ENCODE results near the gene TSPAN32.

DNA sequence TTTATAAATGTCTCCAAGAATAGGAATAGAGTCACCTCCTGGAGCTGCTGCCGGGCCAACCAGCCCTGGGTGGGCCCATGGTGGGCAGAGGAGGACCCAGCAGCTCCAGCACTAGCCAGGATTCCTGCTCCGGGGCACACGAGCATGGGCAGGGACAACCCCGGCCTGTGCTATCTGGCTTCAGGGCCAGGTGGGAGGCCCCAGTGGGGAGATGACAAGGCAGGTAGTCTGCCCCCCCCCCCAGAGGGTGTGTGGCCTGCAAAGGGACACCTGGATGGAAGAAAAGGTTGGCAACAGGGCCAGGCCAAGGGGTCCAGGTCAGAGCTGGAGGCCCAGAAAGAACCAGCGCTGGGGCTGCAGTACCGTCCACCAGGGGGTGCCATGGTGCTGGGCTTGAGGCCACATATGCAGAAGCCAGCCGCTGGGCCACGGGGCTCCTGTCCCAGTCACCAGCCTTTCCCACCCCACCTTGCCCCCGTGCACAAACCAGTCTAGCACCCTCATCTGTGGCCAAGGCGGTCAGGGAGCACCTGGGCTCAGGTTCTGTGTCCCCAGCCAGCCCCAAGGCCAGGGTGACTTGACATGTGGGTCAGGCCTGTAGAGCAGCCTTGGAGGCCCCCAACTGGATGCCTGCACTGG, 3.4 kb downstream of the TSPAN32 start:
- peak; percentile 95 for TF ChIP-seq RAD21 (IDR thresholded peaks at IDR 0.05; ENCODE audit: low read depth)
- TF ChIP-seq, protein P1, sequence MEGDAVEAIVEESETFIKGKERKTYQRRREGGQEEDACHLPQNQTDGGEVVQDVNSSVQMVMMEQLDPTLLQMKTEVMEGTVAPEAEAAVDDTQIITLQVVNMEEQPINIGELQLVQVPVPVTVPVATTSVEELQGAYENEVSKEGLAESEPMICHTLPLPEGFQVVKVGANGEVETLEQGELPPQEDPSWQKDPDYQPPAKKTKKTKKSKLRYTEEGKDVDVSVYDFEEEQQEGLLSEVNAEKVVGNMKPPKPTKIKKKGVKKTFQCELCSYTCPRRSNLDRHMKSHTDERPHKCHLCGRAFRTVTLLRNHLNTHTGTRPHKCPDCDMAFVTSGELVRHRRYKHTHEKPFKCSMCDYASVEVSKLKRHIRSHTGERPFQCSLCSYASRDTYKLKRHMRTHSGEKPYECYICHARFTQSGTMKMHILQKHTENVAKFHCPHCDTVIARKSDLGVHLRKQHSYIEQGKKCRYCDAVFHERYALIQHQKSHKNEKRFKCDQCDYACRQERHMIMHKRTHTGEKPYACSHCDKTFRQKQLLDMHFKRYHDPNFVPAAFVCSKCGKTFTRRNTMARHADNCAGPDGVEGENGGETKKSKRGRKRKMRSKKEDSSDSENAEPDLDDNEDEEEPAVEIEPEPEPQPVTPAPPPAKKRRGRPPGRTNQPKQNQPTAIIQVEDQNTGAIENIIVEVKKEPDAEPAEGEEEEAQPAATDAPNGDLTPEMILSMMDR (IDR thresholded peaks at IDR 0.05 in 2 of 3, conservative IDR thresholded peaks at IDR 0.05 in 1 of 3; ENCODE audit: borderline replicate concordance in 1 of 3, insufficient read depth in 1 of 3, low read depth in 2 of 3, low read length in 2 of 3): peak; percentile 84 to 92 (median 90)
- no peak for TF ChIP-seq JUND (IDR thresholded peaks at IDR 0.05)
- TF ChIP-seq, protein P2, sequence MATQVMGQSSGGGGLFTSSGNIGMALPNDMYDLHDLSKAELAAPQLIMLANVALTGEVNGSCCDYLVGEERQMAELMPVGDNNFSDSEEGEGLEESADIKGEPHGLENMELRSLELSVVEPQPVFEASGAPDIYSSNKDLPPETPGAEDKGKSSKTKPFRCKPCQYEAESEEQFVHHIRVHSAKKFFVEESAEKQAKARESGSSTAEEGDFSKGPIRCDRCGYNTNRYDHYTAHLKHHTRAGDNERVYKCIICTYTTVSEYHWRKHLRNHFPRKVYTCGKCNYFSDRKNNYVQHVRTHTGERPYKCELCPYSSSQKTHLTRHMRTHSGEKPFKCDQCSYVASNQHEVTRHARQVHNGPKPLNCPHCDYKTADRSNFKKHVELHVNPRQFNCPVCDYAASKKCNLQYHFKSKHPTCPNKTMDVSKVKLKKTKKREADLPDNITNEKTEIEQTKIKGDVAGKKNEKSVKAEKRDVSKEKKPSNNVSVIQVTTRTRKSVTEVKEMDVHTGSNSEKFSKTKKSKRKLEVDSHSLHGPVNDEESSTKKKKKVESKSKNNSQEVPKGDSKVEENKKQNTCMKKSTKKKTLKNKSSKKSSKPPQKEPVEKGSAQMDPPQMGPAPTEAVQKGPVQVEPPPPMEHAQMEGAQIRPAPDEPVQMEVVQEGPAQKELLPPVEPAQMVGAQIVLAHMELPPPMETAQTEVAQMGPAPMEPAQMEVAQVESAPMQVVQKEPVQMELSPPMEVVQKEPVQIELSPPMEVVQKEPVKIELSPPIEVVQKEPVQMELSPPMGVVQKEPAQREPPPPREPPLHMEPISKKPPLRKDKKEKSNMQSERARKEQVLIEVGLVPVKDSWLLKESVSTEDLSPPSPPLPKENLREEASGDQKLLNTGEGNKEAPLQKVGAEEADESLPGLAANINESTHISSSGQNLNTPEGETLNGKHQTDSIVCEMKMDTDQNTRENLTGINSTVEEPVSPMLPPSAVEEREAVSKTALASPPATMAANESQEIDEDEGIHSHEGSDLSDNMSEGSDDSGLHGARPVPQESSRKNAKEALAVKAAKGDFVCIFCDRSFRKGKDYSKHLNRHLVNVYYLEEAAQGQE (IDR thresholded peaks at IDR 0.05; ENCODE audit: low read depth): no peak
- TF ChIP-seq, protein P3, sequence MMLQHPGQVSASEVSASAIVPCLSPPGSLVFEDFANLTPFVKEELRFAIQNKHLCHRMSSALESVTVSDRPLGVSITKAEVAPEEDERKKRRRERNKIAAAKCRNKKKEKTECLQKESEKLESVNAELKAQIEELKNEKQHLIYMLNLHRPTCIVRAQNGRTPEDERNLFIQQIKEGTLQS (IDR thresholded peaks at IDR 0.05): no peak
- TF ChIP-seq POLR2A (IDR thresholded peaks at IDR 0.05; ENCODE audit: borderline replicate concordance, extremely low read depth, insufficient read depth, insufficient read length): no peak
- no peak for TF ChIP-seq POLR2AphosphoS5 (IDR thresholded peaks at IDR 0.05; ENCODE audit: low read depth, low read length)
- TF ChIP-seq EGR1 (IDR thresholded peaks at IDR 0.05; ENCODE audit: low read depth): no peak
- no peak for TF ChIP-seq EZH2 (IDR thresholded peaks at IDR 0.05)
- no peak for TF ChIP-seq FOSL1 (IDR thresholded peaks at IDR 0.05; ENCODE audit: low read depth)
- no peak for TF ChIP-seq EZH2phosphoT487 (IDR thresholded peaks at IDR 0.05; ENCODE audit: borderline replicate concordance)

Data from HCT116 (cell line).